Dedifferentiated amniotic fluid mesenchymal stem cell (primary cell): ENCODE measurements around the gene UBE2D1.

Experiments used
- DNase-seq: peaks from one replicate; pipeline ENCODE4 v3.0.0-alpha.2; 2016; ENCODE audit errors: extremely low spot score

The UBE2D1 gene

DNA sequence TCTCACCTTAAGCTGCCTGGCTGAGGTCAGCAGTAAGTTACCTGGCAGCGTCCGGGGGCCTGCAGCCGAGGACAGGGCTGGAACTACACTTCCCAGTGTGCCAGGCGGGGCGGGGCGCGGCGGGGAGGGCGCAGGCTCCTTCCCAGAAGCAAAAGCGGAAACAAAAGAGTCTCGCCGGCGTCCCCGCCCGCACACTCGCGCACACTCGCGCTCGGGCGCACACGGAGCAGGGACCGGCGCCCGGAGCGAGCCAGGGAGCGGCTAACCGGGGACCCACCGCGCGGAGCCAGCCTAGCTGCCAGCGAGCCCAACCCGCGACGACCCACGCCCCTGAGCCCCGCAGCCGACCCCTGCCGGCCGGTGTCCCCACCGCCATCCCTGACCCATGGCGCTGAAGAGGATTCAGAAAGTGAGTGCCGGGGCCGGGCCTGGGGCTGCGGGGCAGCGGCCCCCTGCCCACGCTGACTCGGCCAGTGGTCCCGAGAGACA is at the start of gene UBE2D1:
TSS of gene UBE2D1 (plus strand) at position 190 of the 489 bp plus-strand sequence. CDS start at position 386, 196 bp downstream.
- DNase-seq = peak; percentile 68

DNA sequence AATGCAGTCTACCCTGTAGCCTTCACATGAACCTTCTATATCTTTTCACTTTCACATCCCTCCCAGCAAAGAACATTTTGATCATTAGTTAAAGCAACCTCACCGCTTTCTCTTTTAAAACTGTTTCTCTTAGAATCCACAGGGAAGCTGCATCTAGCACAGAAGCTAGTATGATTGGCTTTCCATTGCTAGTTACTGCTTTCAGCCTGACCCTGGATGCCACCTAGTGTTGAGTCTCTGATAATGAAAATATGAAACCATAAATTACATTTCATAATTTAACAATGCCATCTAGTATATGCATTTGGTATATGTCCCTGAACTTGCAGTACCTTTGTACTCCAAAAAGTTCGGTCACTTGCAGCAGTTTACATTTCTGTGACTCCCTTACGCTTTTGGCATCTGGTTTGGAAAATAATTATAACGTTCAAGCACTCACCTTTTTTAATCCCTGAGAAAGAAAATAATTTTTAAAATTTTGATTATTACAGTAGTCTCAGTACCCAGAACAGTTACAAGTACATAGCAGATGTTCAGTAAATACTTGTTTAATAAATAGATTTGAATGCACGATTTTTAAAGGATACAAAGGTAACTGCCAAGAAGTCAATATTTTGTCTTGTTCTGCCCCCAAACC is 43.1 kb upstream of the UBE2D1 start:
- DNase-seq = peak; percentile 84

DNA sequence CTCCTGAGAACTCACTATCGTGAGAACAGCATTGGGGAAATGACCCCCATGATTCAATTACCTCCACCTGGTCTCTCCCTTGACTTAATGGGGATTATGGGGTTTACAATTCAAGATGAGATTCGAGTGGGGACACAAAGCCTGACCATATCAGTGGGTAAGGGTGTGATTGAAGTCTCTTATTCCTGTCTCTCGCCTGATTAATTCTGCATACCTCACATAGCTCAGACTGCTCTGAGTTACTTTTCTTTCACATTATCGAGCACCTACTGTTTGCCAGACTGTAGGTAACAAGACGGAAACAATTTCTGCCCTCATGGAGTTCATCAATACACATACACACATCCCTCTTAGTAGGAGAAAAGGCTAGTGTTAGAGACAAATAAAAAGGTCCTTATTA is 40.8 kb upstream of the UBE2D1 start:
- no peak for DNase-seq

DNA sequence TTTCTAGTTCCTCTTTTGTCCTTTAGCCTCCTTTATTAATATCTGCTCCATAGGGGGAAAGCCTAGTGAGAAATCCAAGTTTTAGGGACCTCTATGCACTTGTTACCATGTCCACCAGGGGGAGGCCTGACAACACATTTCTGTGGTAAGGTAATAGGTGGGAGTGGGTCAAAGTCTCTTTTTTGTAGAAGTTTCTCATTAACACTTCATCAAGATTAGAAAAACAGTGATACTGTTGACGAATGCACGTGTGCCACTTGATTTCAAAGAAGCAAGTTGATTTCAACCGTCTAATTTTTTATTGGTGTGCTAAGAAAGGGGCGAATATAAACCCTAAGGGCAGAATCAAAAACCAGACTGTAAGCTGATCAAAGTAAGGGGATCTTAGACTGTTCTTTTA is 35.2 kb upstream of the UBE2D1 start:
- DNase-seq = no peak

DNA sequence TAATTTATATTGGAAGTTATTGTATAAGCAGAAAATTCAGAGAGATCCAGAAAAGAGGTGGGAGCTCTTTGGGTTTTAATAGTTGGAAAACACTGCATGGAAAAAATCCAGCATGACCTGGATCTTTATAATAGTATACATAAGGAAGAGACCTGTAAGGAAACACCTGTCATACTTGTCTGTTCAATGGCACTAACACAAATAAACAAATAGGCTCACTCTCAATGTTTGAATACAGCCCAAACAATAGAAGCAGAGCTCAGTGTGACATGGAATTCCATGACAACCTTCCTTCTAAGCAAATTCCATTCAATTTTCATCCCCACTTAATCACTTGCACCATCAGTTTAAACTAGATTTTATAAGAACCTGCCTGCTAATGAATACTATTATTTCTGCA is 34.1 kb upstream of the UBE2D1 start:
- DNase-seq = no peak

DNA sequence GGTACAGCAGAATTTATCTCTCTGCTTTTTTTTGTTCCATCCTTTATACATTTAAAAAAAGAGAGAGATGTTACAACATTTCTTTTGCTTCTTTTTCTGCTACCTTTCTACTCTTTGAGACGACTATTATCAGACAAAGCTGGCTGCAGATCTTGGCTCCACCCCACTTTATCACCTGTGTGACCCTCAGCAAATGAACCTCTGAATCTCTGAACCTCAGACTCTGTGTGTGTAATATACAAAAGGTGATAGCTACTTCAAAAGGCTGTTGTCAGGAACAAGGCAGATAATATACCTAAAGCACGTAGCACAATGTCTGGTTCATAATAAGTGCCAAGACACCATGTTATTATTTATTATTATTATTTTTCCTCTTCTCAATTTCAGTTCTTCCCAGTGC is 32.6 kb upstream of the UBE2D1 start:
- no peak for DNase-seq

DNA sequence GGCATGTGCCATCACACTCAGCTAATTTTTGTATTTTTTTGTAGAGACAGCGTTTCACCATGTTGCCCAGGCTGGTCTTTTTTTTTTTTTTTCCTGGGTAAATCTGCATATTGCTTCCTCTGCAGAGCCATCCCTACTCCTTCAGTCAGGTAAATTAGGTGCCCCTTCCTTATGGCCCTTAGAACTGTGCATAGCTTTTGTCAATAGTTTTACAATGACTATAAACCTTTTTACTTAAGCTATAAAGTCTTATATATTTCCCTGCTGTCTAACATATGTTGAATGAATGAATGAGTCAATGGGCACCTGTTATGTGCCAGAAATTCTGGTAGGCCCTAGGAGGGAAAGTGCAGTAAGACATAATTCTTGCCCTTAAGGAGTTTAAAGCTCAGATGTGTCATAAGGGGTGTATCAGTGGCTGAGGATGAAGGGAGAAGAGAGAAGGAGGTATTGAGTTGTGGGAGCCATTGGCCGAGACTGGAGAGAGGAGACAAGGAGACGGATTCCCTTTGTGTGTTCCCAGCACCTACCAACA is 30.6 kb upstream of the UBE2D1 start:
- DNase-seq = no peak

DNA sequence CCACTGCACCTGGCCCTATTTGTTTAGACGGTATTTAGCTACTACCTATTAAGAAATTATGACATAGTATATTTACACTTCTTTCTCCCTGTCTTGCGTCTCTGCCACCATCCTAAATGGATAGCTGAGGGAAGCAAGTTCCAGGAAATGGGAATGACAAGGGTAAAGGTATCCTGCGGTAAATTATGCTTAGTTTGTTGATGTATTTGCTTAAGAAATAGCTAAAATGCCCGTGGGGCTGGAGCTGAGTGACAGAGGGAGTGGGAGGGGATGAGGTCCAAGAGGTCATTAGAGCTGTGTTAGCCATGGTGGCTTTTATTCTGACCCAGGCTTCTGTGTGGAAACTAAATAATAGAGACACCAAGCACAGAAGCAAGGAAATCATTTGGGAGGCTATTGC is 29.0 kb upstream of the UBE2D1 start:
- DNase-seq = no peak

DNA sequence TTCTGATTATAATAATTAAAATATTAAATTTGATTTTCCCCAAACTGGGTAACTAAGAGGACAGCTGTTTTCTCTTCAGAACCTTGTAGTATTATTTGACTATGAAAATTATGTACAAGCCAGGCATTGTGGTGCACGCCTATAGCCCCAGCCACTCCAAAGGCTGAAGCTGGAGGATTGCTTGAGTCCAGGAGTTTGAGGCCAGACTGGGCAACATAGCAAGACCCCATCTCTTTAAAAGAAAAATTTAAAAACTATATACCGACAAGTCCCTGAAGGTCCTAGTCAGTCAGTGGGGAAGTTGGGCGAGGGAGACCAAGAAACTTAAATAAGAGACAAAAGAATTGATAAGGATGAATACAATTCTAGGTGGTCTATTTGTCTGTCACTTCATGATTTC is 27.1 kb upstream of the UBE2D1 start:
- DNase-seq = no peak

DNA sequence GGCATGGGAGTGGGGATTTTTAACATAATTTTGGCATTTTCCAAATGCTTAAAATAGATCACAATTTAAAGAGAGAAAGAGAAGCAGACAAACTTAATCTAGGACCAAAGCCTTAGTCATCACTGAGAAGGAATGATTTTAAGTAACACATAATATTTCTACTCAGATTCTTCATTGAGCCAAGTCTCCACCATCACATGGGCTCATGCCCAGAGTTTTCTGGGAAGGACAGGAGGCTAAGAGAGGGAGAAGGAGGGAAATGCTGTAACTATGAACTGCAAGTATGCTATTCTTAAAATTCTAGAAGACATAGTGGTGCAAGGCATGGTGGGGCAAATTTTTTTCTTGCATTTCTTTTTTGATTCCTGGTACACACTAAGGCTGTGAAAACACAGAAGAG is 23.8 kb upstream of the UBE2D1 start:
- no peak for DNase-seq

DNA sequence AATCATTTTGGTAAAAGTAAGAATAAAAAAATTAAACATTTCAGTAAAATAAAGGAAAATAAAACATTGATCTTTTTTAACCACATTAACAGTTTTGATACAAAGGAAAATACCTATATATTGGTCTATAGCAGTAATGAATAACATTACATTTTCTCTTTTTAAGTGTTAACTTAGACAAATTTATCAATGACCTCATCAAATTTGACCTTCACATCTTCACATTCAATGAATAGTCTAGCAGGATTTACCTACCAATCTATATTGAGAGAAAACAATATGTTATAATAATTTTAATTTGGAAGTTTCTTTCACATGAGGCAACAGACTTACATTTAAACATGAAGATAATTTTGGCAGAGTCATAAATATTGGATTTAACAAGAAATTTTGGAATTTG is 17.9 kb upstream of the UBE2D1 start:
- DNase-seq = no peak

DNA sequence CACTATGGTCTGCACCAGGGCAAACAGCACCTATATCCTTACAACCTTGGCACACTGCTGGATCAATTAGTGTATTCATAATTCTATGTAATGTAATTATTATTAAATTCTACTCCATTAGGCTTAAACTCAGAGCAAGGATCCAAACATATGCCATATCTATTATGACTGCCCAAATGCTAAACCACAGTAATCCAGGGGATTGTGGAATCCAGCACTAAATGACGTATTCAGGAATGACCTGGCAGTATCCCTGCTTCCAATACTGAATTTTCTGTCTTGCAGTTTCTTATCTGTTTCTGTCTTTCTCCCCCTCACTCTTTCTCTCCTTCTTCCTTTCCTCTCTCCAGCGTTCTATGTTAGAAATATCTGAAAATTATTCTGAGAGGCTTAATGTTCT is 16.5 kb upstream of the UBE2D1 start:
- no peak for DNase-seq

DNA sequence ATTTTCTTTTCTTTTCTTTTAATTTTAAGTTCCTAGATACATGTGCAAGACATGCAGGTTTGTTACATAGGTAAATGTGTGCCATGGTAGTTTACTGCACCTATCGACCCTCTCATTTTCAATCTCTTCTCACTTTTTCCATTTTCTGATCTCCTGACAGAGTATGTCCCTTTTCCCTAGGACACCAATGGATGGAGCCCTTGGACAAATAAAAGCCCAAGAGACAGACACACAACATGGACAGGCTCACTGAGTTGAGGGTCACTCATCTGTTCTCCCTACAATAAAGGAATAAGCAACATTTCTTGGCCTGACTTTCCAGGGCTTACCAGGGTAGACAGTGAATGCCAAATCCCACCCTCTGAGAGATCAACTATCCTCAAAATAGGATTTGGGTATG is 15.2 kb upstream of the UBE2D1 start:
- no peak for DNase-seq

DNA sequence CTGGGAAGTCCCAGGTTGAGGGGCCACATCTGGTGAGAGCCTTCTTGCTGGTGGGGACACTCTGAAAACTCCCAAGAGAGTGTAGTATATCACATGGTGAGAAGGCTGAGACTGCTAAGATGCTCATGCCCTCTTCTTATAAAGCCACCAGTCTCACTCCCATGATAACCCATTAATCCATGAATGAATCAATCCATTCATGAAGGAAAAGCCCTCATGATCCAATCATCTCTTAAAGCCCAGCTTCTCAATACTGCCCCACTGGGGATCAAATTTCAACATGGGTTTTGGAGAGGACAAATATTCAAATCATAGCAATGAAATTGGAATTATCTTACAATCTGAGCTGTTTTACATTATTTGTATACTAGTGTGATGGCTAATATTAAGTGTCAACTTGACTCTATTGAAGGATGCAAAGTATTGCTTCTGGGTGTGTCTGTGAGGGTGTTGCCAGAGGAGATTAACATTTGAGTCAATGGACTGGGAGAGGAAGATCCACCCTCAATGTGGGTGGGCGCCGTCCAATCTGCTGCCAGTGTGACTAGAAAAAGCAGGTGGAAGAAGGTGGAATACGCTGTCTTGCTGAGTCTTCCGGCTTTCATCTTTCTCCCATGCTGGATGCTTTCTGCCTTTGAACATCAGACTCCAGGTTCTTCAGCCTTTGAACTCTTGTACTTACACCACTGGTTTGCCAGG is 14.3 kb upstream of the UBE2D1 start:
- no peak for DNase-seq

DNA sequence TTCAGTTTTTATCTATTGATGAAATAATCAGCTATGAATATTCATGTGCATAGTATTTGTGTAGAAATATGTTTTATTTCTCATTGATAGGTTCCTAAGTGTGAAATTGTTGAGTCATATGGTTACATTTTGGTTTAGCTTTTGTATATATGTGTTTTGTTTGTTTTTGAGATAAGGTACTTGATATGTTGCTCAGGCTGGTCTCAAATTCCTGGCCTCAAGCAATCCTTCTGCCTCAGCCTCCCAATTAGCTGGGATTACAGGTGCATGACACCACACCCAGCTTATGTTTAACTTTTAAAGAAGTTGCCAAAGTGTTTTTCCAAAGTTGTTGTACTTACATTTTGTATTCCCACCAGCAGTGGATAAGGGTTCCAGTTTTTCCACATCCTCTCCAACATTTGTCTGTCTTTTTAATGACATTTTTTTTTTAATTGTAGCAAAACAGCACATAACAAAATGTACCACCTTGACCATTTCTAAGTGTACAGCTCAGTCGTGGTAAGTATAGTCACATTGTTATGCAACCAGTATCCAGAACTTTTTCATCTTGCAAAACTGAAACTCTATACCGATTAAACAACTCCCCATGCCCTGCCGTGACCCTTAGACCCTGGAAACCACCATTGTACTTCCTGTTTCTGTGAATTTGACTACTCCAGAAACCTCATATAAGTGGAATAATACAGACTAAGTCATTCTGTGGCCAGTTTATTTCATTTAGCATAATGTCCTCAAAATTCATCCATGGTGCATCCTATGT is 12.6 kb upstream of the UBE2D1 start:
- no peak for DNase-seq

DNA sequence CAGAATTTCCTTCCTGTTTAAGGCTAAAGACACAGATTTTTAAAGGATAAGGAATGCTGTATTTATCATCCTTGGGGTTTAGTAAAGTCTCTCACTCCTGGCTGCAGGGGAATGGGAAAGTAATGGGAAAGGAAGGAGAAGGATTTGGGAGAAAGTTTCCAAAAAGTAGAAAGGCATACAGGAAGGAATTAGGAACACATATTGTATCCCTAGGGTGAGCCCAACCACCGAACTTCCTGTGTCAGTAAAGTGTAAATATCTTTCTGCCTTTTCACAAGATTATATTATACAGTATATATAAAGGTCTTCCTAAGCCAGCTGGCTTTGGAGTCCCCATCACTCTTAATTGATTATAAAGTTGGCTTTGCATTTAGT is 12.0 kb upstream of the UBE2D1 start:
- no peak for DNase-seq

DNA sequence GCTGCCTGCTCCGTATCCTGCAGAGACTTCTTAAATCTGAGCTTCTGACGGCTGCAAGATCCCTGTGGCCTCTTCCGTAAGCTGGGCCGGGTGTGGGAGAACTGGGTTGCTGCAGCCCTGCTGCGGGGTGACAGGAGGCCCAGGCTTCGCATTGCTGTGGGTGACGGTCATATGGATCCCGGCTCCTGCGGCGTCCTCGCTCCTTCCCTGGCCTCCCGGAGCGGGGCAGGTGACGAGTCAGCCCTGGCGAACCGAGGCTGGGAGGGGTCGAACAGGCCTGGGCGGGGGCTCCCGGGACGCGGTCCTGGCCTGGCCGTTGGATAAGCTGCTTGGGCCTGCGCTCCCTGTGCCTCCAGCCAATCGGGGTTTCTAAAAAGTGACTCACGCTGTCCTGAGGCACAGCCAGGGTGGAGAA is 7.8 kb upstream of the UBE2D1 start:
- DNase-seq = no peak

DNA sequence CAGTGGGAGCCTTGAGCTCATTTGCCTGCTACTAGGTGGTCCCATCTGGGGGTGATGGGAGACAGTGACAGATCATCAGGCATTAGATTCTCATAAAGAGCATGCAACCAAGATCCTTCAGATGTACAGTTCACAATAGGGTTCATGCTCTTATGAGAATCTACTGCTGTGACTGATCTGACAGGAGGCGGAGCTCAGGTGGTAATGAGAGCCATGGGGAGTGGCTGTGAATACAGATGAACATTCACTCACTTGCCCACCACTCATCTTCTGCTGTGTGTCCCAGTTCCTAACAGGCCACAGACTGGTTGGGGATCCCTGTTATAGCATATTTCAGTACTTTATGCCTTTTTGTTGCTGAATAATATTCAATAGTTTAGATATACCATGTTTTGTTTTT is 6.6 kb upstream of the UBE2D1 start:
- DNase-seq = no peak

DNA sequence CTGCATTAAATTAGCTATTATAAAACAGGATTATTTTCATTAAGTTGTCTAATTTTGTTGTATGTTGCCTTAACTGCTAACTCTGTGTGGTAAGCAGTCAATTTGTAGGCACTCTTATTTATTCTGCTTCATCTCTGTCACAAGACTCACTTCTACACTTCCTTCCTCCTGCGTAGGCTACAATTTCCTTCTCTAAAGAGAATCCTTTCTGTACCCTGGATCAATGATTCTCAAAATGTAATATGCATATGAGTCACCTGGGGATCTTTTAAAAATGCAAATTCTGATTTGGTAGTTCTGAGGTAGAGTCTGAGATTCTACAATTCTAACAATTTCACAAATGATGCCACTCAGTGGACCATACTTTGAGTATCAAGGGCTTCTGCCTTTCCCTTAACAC is 4.4 kb upstream of the UBE2D1 start:
- DNase-seq = no peak

DNA sequence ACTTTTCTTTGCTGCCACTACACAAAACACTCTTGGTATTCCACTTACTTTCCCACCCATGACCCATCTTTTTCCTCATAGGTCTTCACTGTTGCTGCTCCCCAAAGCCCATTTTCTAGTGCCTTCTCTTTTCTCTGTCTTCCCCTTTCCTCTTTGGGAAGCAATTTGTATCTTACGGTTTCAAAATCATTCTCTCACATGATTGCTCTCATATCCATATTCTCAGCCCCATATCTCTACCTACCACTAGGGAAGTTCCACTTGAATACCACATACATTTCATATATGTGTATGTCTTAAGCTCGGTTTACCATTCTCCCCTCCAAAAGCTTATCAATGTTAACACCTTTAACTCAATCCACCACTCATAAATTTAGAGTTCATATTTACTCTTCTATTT is 3.2 kb upstream of the UBE2D1 start:
- DNase-seq = no peak

DNA sequence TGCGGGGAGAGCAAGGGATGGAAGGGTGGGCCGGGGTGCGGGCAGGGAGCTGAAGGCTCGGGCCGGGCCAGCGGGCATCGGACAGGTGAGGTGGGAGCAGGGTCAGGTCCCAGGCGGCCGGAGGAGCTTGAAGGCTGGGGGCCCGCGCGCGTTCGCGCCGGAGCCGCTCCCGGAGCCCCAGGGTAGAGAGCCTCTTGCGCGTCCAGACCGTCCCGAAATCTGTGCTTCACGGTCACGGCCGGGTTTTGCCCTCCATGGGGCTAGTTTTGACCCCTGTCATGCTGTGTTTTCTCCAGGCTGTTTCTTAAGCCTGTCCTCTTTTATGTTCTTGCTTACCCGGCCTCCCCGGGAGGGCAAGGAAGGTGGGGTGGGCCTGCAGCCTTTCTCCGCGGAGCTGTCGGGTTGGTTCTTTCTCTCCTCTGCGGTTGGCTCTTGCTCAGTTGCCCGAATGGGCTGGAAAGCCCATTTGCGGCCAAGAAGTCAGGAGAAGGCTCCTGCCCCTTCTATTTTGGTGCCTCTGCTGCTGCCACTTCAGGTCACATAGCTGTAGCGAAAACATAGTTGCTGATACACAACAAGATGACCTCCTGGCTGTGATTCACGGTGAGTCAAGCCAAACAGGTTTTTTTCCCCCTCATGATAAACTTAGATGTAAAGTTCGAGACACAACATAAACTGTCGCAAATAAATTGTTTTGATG is 650 bp downstream of the UBE2D1 start:
- DNase-seq = no peak

DNA sequence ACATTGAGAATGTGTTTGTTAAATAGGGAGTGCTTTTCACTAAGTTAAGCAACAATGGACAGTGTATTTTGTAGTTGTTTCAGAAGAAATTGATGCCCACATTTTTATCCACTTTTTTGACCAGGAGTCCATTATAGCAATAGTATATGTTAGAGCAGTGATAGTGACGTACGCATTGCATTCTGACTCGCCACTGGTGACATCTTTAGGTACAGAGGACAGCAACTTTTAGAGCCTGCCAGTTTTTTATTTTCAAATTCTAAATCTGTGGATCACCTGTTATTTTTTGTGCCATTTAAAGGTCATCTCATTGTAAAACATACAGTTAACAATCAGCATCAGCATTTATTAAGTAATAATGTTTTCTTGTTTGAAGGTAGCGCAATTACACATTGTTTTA is 1.4 kb downstream of the UBE2D1 start:
- DNase-seq = no peak
